Cardiac muscle cell (in vitro differentiated cells and primary cell): Measurements from ENCODE around the gene PHLDB3. TPM values are rescaled to one million over a fixed set of nuclear protein-coding genes. Genes with fewer than 3 reads are reported as not detected.

Experiments
- DNase-seq, 2 donors: peaks; one replicate each; pipeline versions ENCODE4 v3.0.0 to v3.0.0-alpha.2; 2010 to 2017; ENCODE audit warnings: low read depth in 1 of 2, low spot score in 1 of 2
- H3K27ac ChIP-seq: fragments of 200-600 bp; sonication (generic); 2 replicates; pipeline ENCODE4 v1.5.1; 2016
- H3K27me3 ChIP-seq: fragments of 200-600 bp; sonication (generic); 2 replicates; pipeline ENCODE4 v1.6.0; 2016; ENCODE audit warnings: control low read depth
- H3K36me3 ChIP-seq: fragments of 200-600 bp; sonication (generic); 2 replicates; pipeline ENCODE4 v1.5.1; 2016; ENCODE audit warnings: control low read depth
- H3K4me1 ChIP-seq: fragments of 200-600 bp; sonication (generic); 2 replicates; pipeline ENCODE4 v1.8.1; 2017; ENCODE audit warnings: low read depth, mild to moderate bottlenecking, mixed run types
- H3K4me3 ChIP-seq: fragments of 200-600 bp; sonication (generic); 2 replicates; pipeline ENCODE4 v1.5.1; 2016; ENCODE audit warnings: mild to moderate bottlenecking
- H3K9me3 ChIP-seq: fragments of 200-600 bp; sonication (generic); 2 replicates; pipeline ENCODE4 v1.5.1; 2017; ENCODE audit warnings: low read depth, mild to moderate bottlenecking, control low read depth
- CTCF ChIP-seq: IDR thresholded peaks from 2 replicates; pipeline ENCODE4 v1.5.1; 2012; ENCODE audit warnings: low read depth, mild to moderate bottlenecking, low read length
- polyA plus RNA-seq: library from polyadenylated mRNA; unstranded; fragments of >200 nt; fragmentation: Nextera tagmentation; extraction: Ambion mirVana; gene quantifications from 2 replicates; pipeline ENCODE4 v1.2.1, GENCODE V29; 2016
- total RNA-seq: library from RNA; depleted of rRNA; stranded (reverse); fragments of >200 nt; gene quantifications from 2 replicates; pipeline ENCODE4 v1.2.3, GENCODE V29; 2016

The PHLDB3 gene
- total and polyA plus RNA-seq, 2 experiments from 2014 or later = 11.2 to 45.9 TPM

GRCh38 chr19:43541920-43542650, 37.5 kb upstream of the PHLDB3 start:
- Histone ChIP-seq H3K27ac (no peak overlapping the region), H3K27me3 (no peaks in the 10 kb centered on the region), H3K4me3 (no peak overlapping the region), H3K9me3 (no peaks in the 10 kb centered on the region), H3K4me1 (no peaks in the 10 kb centered on the region), H3K36me3 (peaks cover 40% of the 10 kb centered on the region)
- no peak for TF ChIP-seq CTCF
- DNase-seq = no peak

- no peak for DNase-seq
- Histone ChIP-seq H3K4me3 (no peak overlapping the region), H3K36me3 (peaks cover 39% of the 10 kb centered on the region), H3K4me1 (peaks cover 4% of the 10 kb centered on the region), H3K27me3 (no peaks in the 10 kb centered on the region), H3K27ac (no peak overlapping the region), H3K9me3 (no peaks in the 10 kb centered on the region)
- no peak for TF ChIP-seq CTCF
Observed at GRCh38 chr19:43540381-43540780, 35.8 kb upstream of the PHLDB3 start.

DNA sequence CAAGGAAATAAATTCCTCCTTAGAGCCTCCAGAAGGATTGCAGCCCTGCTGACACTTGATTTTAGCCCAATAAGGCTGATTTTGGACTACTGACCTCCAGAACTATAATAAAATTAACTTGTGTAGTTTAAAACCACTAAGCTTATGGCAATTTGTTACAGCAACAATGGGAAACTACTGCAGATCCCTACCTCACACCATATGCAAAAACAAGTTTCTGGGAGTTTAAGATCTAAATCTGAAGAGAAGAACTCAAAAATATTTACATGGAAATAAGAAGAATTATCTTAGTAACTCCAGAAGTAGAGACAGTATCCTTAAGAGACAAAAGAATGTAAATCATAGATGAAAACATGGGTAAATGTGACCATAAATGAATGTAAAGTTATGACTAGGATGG, 34.4 kb upstream of the PHLDB3 start:
- no peak for TF ChIP-seq CTCF
- H3K36me3 ChIP-seq = peaks cover 33% of the 10 kb centered on the region
- no peak overlapping the region for H3K27ac ChIP-seq
- H3K4me3 ChIP-seq = no peak overlapping the region
- H3K4me1 ChIP-seq = peaks cover 4% of the 10 kb centered on the region
- no peaks in the 10 kb centered on the region for H3K27me3 ChIP-seq
- no peaks in the 10 kb centered on the region for H3K9me3 ChIP-seq
- DNase-seq = no peak

- TF ChIP-seq CTCF = peak; percentile 67
- H3K27me3 ChIP-seq = no peaks in the 10 kb centered on the region
- no peak overlapping the region for H3K27ac ChIP-seq
- peaks cover 9% of the 10 kb centered on the region for H3K36me3 ChIP-seq
- H3K4me3 ChIP-seq = no peak overlapping the region
- DNase-seq = peak; percentile 79
- H3K9me3 ChIP-seq = no peaks in the 10 kb centered on the region
- H3K4me1 ChIP-seq = peaks cover 4% of the 10 kb centered on the region
Observed at GRCh38 chr19:43534816-43535761, 30.5 kb upstream of the PHLDB3 start.

DNA sequence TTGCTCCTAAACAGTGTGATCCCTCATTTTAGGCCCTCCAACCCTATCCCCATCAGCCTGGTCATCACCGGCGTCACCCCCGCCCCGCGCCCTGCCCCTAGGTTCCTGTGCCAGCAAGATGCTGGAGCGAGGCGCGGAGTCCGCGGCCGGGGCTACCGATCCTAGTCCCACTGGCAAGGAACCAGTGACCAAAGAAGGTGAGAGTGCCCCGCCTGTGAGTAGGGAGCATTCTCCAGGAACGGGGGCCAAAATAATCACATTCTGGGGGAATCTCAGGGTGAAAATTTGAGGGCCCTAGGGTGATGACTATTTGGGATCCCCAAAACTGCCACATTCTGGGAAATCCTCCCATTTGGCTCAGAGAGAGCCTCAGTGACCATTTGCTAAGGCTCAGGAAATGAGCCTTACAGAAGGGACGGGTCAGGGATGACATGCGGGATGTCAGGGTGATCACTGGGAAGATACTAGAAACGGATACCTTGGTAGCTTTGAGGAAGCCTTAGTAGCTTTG, 29.8 kb upstream of the PHLDB3 start:
- no peaks in the 10 kb centered on the region for H3K27me3 ChIP-seq
- no peak for TF ChIP-seq CTCF
- H3K9me3 ChIP-seq = no peaks in the 10 kb centered on the region
- peaks cover 4% of the 10 kb centered on the region for H3K4me1 ChIP-seq
- no peak for DNase-seq
- no peak overlapping the region for H3K4me3 ChIP-seq
- no peak overlapping the region for H3K27ac ChIP-seq
- peaks cover 9% of the 10 kb centered on the region for H3K36me3 ChIP-seq
